HCT116 (cell line): ENCODE results near the gene HTR3A. TPM values are rescaled to one million over a fixed set of nuclear protein-coding genes. Genes with fewer than 3 reads are reported as not detected.

Experiments used
- ATAC-seq: fragments of 200-7000 bp; cut with Tn5 transposase; 2 replicates; pipeline ENCODE4 v1.9.1; 2020; ENCODE audit warnings: mild to moderate bottlenecking, moderate library complexity
- BruUV-seq: library from RNA; stranded (reverse); fragments of 400-500 nt; replicated peaks from 2 replicates; lab custom pipeline; 2021; lab: Mats Ljungman, UMichigan
- CTCF ChIA-PET: fragments of 300-600 bp; sonication (Branson Sonifier 250); formaldehyde crosslinking; loops from one replicate; lab custom pipeline; 2021; ENCODE audit warnings: antibody characterized with exemption; lab: Charles Lee
- POLR2A ChIA-PET: fragments of 300-600, 350-600 bp; sonication (Branson Sonifier 250); formaldehyde crosslinking; loops from one replicate; lab custom pipeline; 2021; ENCODE audit warnings: antibody characterized with exemption; lab: Charles Lee
- RAD21 ChIA-PET, 2 experiments: fragments of 300-600 bp; sonication (Branson Sonifier 250); formaldehyde crosslinking; loops; one replicate each; lab custom pipeline; 2023; ENCODE audit warnings: low total read pairs in 2 of 2; ENCODE audit not compliant: uncharacterized antibody in 2 of 2, unreplicated experiment in 2 of 2, low non-redundant PET in 1 of 2; lab: Charles Lee
- DNase-seq: peaks from one replicate; pipeline ENCODE4 v3.0.0-alpha.2; 2010; ENCODE audit warnings: low read depth, low spot score
- H2AFZ ChIP-seq: fragments of 200-600 bp; shearing (Covaris generic), sonication (generic); 2 replicates; pipeline ENCODE4 v1.6.1; 2017; ENCODE audit warnings: low read depth, mixed run types, mixed read lengths, antibody characterized with exemption, low read length; ENCODE audit not compliant: poor library complexity, severe bottlenecking
- H3K27ac ChIP-seq: 2 replicates; pipeline ENCODE4 v1.5.1; 2012; ENCODE audit warnings: low read depth, low read length
- H3K27me3 ChIP-seq: fragments of 200-600 bp; sonication (generic); 2 replicates; pipeline ENCODE4 v1.6.1; 2016; ENCODE audit warnings: mixed run types, low read length, mixed read lengths; ENCODE audit not compliant: insufficient read depth
- H3K36me3 ChIP-seq, 2 experiments: fragments of 200-500 bp in 1 of 2; fragments of 200-600 bp in 1 of 2; sonication (Bioruptor generic) in 1 of 2; sonication (generic) in 1 of 2; 2 replicates each; pipeline versions ENCODE4 v1.5.1 to v1.6.1; 2014 to 2016; ENCODE audit warnings: low read length in 2 of 2, inconsistent platforms in 1 of 2, mixed read lengths in 1 of 2, mixed run types in 1 of 2; ENCODE audit not compliant: insufficient read depth in 2 of 2, control insufficient read depth in 1 of 2
- H3K4me1 ChIP-seq, 2 experiments: fragments of 200-600 bp in 1 of 2; sonication (generic) in 1 of 2; 2 replicates each; pipeline versions ENCODE4 v1.5.1 to v1.6.1; 2012 to 2017; ENCODE audit warnings: low read length in 2 of 2, inconsistent platforms in 1 of 2, mild to moderate bottlenecking in 1 of 2, mixed read lengths in 1 of 2, mixed run types in 1 of 2, moderate library complexity in 1 of 2; ENCODE audit not compliant: insufficient read depth in 2 of 2, control insufficient read depth in 1 of 2
- H3K4me2 ChIP-seq: fragments of 200-600 bp; sonication (generic); 2 replicates; pipeline ENCODE4 v1.6.1; 2017; ENCODE audit warnings: mixed run types, low read length, mixed read lengths
- H3K4me3 ChIP-seq, 2 experiments: fragments of 200-600 bp in 1 of 2; sonication (generic) in 1 of 2; replicated peaks in 1 of 2; 2 replicates each; pipeline ENCODE4 v1.5.1; 2011 to 2016; ENCODE audit warnings: low read length in 2 of 2, control low read depth in 1 of 2, low read depth in 1 of 2, mild to moderate bottlenecking in 1 of 2, mixed read lengths in 1 of 2, mixed run types in 1 of 2
- H3K79me2 ChIP-seq: fragments of 200-600 bp; sonication (generic); 2 replicates; pipeline ENCODE4 v1.6.1; 2017; ENCODE audit warnings: mild to moderate bottlenecking, mixed run types, low read length, moderate library complexity, mixed read lengths; ENCODE audit not compliant: insufficient read depth
- H3K9ac ChIP-seq: fragments of 200-600 bp; sonication (generic); 2 replicates; pipeline ENCODE4 v1.6.1; 2016; ENCODE audit warnings: low read length, mixed read lengths
- H3K9me2 ChIP-seq: fragments of 200-600 bp; sonication (generic), shearing (Covaris generic); 2 replicates; pipeline ENCODE4 v1.6.1; 2017; ENCODE audit warnings: mixed run types, mild to moderate bottlenecking, moderate library complexity; ENCODE audit not compliant: insufficient read depth
- H3K9me3 ChIP-seq, 2 experiments: fragments of 200-500 bp in 1 of 2; fragments of 200-600 bp in 1 of 2; sonication (Bioruptor generic) in 1 of 2; sonication (generic) in 1 of 2; 2 replicates each; pipeline ENCODE4 v1.6.1; 2014 to 2017; ENCODE audit warnings: low read length in 2 of 2, mixed read lengths in 2 of 2, inconsistent platforms in 1 of 2, low read depth in 1 of 2, mild to moderate bottlenecking in 1 of 2, mixed run types in 1 of 2, moderate library complexity in 1 of 2; ENCODE audit not compliant: control insufficient read depth in 1 of 2, insufficient read depth in 1 of 2
- H4K20me1 ChIP-seq: fragments of 200-600 bp; sonication (generic), shearing (Covaris generic); 2 replicates; pipeline ENCODE4 v1.6.1; 2017; ENCODE audit warnings: mixed run types, mild to moderate bottlenecking, moderate library complexity; ENCODE audit not compliant: insufficient read depth
- CBX3 ChIP-seq: IDR thresholded peaks from 2 replicates; pipeline ENCODE4 v1.6.1; 2012; ENCODE audit warnings: low read depth
- CEBPB ChIP-seq: IDR thresholded peaks from 2 replicates; pipeline ENCODE4 v1.6.1; 2012; ENCODE audit warnings: low read depth
- ELF1 ChIP-seq: IDR thresholded peaks from 2 replicates; pipeline ENCODE4 v1.6.1; 2012; ENCODE audit warnings: low read depth, borderline replicate concordance
- EZH2 ChIP-seq: fragments of 200-600 bp; sonication (generic); IDR thresholded peaks from 2 replicates; pipeline ENCODE4 v1.6.1; 2017; ENCODE audit warnings: antibody characterized with exemption, mixed run types
- FOSL1 ChIP-seq: IDR thresholded peaks from 2 replicates; pipeline ENCODE4 v1.6.1; 2012; ENCODE audit warnings: low read depth
- JUND ChIP-seq: IDR thresholded peaks from 2 replicates; pipeline ENCODE4 v1.6.1; 2012
- POLR2A ChIP-seq: IDR thresholded peaks from 2 replicates; pipeline ENCODE4 v1.7.0; 2011; ENCODE audit warnings: borderline replicate concordance; ENCODE audit not compliant: insufficient read depth, insufficient read length; ENCODE audit errors: extremely low read depth
- POLR2AphosphoS5 ChIP-seq: IDR thresholded peaks from 2 replicates; pipeline ENCODE4 v1.6.1; 2011; ENCODE audit warnings: mild to moderate bottlenecking, low read depth, low read length, moderate library complexity
- RAD21 ChIP-seq: IDR thresholded peaks from 2 replicates; pipeline ENCODE4 v1.6.1; 2012; ENCODE audit warnings: low read depth, mild to moderate bottlenecking
- SIN3A ChIP-seq: IDR thresholded peaks from 2 replicates; pipeline ENCODE4 v1.6.1; 2012; ENCODE audit warnings: low read depth
- SP1 ChIP-seq: IDR thresholded peaks from 2 replicates; pipeline ENCODE4 v1.6.1; 2012; ENCODE audit warnings: low read depth
- SRF ChIP-seq: IDR thresholded peaks from 2 replicates; pipeline ENCODE4 v1.6.1; 2012; ENCODE audit warnings: low read depth
- TCF7L2 ChIP-seq: IDR thresholded peaks from 2 replicates; pipeline ENCODE4 v1.7.0; 2011; ENCODE audit warnings: borderline replicate concordance, inconsistent platforms; ENCODE audit not compliant: insufficient read depth, insufficient read length; ENCODE audit errors: extremely low read depth
- YY1 ChIP-seq: IDR thresholded peaks from 2 replicates; pipeline ENCODE4 v1.6.1; 2011; ENCODE audit warnings: low read length, low read depth, moderate library complexity, mild to moderate bottlenecking; ENCODE audit not compliant: insufficient replicate concordance; ENCODE audit errors: extremely low read depth
- ZNF274 ChIP-seq: fragments of 200-500 bp; sonication (Bioruptor generic); IDR thresholded peaks from 2 replicates; pipeline ENCODE4 v1.6.1; 2014; ENCODE audit warnings: mild to moderate bottlenecking, low read depth, low read length, inconsistent platforms
- intact Hi-C: fragments of 100-400 bp; cut with micrococcal nuclease; formaldehyde crosslinking; loops from 2 replicates; pipeline ENCODE4 v1.10.0; 2022
- total RNA-seq: library from RNA; stranded (reverse); gene quantifications from one replicate; pipeline ENCODE4 v1.2.1, GENCODE V29; 2021; ENCODE audit not compliant: unreplicated experiment
- TF ChIP-seq, protein P1 (sequence below): IDR thresholded peaks from 2 replicates; pipeline ENCODE4 v1.6.1; 2012; ENCODE audit warnings: low read depth
- TF ChIP-seq, protein P2 (sequence below): IDR thresholded peaks from 2 replicates; pipeline ENCODE4 v1.6.1; 2012
- TF ChIP-seq, protein P3 (sequence below): IDR thresholded peaks from 2 replicates; pipeline ENCODE4 v1.6.1; 2012

Gene HTR3A
- total RNA-seq, 1 experiment from 2014 or later, result 0.12 TPM

DNA sequence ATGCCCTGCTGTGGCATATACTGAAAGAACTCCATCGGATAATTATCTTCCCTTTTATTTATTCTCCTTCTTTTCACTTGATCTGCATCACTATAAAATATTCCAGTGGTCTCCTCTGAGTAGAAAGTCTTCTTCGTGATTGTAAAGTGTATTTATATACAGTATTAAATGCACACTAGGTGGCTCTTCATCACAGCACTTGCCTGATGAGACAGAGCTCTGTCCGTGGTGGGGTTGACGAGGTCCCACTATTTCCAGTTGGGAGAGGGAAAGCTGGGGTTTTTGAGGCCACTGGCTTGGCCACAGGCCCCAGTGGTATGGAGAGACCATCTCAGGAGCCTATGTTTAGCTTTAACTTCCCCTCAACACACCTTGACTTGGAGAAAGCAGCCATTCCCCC, 53.0 kb downstream of the HTR3A start:
- Histone ChIP-seq H4K20me1 (no peaks in the 10 kb centered on the region), H3K27me3 (peaks cover 39% of the 10 kb centered on the region), H2AFZ (no peak overlapping the region), H3K9me2 (no peaks in the 10 kb centered on the region), H3K9me3 (no peaks in the 10 kb centered on the region), H3K27ac (no peak overlapping the region), H3K4me3 (no peak overlapping the region), H3K4me2 (no peak overlapping the region), H3K79me2 (no peaks in the 10 kb centered on the region), H3K4me1 (no peaks in the 10 kb centered on the region), H3K9ac (no peak overlapping the region), H3K36me3 (no peaks in the 10 kb centered on the region)
- DNase-seq, result no peak
- no TSS peak for BruUV-seq
- intact Hi-C loops, result no loop called here
- RAD21 ChIA-PET, result interaction anchor here in 1 of 2 experiments (0.6 to 1.1 kb wide), 2 partner anchors 72 to 152 kb away, joined by 3 to 4 read pairs; no protein-coding TSS in a partner anchor
- no peak for ATAC-seq
- TF ChIP-seq RAD21 (0 out of 2 replicates have a peak, but pooled peaks have one; percentile 11), POLR2A (no peak), SP1 (no peak)
- TF ChIP-seq, protein P1, sequence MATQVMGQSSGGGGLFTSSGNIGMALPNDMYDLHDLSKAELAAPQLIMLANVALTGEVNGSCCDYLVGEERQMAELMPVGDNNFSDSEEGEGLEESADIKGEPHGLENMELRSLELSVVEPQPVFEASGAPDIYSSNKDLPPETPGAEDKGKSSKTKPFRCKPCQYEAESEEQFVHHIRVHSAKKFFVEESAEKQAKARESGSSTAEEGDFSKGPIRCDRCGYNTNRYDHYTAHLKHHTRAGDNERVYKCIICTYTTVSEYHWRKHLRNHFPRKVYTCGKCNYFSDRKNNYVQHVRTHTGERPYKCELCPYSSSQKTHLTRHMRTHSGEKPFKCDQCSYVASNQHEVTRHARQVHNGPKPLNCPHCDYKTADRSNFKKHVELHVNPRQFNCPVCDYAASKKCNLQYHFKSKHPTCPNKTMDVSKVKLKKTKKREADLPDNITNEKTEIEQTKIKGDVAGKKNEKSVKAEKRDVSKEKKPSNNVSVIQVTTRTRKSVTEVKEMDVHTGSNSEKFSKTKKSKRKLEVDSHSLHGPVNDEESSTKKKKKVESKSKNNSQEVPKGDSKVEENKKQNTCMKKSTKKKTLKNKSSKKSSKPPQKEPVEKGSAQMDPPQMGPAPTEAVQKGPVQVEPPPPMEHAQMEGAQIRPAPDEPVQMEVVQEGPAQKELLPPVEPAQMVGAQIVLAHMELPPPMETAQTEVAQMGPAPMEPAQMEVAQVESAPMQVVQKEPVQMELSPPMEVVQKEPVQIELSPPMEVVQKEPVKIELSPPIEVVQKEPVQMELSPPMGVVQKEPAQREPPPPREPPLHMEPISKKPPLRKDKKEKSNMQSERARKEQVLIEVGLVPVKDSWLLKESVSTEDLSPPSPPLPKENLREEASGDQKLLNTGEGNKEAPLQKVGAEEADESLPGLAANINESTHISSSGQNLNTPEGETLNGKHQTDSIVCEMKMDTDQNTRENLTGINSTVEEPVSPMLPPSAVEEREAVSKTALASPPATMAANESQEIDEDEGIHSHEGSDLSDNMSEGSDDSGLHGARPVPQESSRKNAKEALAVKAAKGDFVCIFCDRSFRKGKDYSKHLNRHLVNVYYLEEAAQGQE, result peak; percentile 19; the same call in 1 of the 2 replicates
- CTCF ChIA-PET, result no interaction called here
- POLR2A ChIA-PET, result no interaction called here

DNA sequence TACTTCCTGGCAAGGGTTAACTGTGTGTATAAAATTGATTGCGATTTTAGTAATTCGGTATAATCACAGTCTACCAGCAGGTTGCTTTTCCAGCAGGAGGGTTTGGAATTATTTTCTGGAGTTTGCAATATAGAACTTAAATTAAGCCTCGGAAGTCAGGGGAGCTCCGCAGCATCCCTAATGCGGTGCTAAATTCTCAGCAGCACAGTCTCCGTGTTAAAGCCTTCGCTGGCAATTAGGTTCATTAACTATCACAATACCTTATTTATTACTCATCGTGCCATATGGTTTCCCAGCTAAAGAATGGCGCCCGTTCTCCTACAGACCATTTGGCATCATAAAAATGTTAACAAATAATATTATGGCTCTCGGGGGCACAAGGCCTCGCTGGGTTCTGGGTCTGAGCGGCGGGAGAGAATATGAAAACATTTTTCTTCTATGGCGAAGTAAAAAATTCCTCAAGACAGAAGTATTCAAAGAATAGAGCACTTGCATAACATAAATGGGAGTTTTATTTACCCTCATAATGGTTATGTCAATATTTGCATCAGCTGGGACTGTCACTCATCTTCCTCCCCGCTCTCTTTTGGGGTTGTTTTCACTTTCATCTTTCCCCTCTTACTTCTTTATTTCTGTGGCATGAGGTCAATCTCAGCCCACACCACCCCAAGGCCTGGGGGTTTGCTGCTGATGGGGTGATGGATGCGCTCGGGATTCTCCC, 56.5 kb downstream of the HTR3A start:
- peaks cover 0 to 3% of the 10 kb centered on the region in 2 experiments; a peak in 1 of 4 replicates for H3K4me1 ChIP-seq
- H3K36me3 ChIP-seq, result no peaks in the 10 kb centered on the region
- H2AFZ ChIP-seq, result no peak overlapping the region
- H3K27ac ChIP-seq, result no peak overlapping the region
- no peak overlapping the region for H3K9ac ChIP-seq
- H3K9me3 ChIP-seq, result no peaks in the 10 kb centered on the region
- RAD21 ChIA-PET, result no interaction called here
- CTCF ChIA-PET, result no interaction called here
- TF ChIP-seq, protein P2, sequence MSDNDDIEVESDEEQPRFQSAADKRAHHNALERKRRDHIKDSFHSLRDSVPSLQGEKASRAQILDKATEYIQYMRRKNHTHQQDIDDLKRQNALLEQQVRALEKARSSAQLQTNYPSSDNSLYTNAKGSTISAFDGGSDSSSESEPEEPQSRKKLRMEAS, result no peak
- TF ChIP-seq EZH2 (no peak), POLR2AphosphoS5 (no peak), SRF (no peak), SP1 (no peak), CBX3 (no peak), ELF1 (no peak), POLR2A (no peak), FOSL1 (no peak), SIN3A (no peak), CEBPB (no peak), YY1 (no peak), JUND (no peak), TCF7L2 (no peak), ZNF274 (no peak)
- TF ChIP-seq, protein P3, sequence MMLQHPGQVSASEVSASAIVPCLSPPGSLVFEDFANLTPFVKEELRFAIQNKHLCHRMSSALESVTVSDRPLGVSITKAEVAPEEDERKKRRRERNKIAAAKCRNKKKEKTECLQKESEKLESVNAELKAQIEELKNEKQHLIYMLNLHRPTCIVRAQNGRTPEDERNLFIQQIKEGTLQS, result no peak
- TF ChIP-seq, all 23 proteins: peak for 0
- Histone ChIP-seq H4K20me1 (no peaks in the 10 kb centered on the region), H3K79me2 (no peaks in the 10 kb centered on the region), H3K4me2 (no peak overlapping the region), H3K27me3 (peaks cover 27% of the 10 kb centered on the region), H3K4me3 (no peak overlapping the region), H3K9me2 (no peaks in the 10 kb centered on the region)
- intact Hi-C loops, result no loop called here
- POLR2A ChIA-PET, result no interaction called here
- ATAC-seq (no peak), DNase-seq (no peak)
- BruUV-seq, result no TSS peak
